A549 (cell line): Measurements from ENCODE around the gene ITIH3. TPM values are rescaled to one million over a fixed set of nuclear protein-coding genes. Genes with fewer than 3 reads are reported as not detected.

Experiments
- ATAC-seq, 2 experiments: fragments of 200-7000 bp in 1 of 2; fragments of >200 bp in 1 of 2; cut with Nextera tagmentation in 1 of 2; cut with Tn5 transposase in 1 of 2; 3 replicates each; pipeline versions ENCODE4 v1.8.0 to v1.9.1; 2018 to 2020; ENCODE audit warnings: mild to moderate bottlenecking in 1 of 2, moderate library complexity in 1 of 2
- CTCF ChIA-PET: fragments of 300-600 bp; sonication (Branson Sonifier 250); formaldehyde crosslinking; extraction: SDS; loops from one replicate; lab custom pipeline; 2021; ENCODE audit warnings: antibody characterized with exemption, inconsistent platforms; lab: Yijun Ruan, JAX
- POLR2A ChIA-PET: fragments of 350-600 bp; formaldehyde crosslinking; extraction: SDS; loops from one replicate; lab custom pipeline; 2021; ENCODE audit warnings: antibody characterized with exemption, inconsistent platforms; lab: Yijun Ruan, JAX
- DNase-seq, 2 experiments: peaks; one replicate each; pipeline versions ENCODE4 v3.0.0 to v3.0.0-alpha.2; 2011 to 2016; ENCODE audit warnings: low read depth in 1 of 2, low spot score in 1 of 2
- FAIRE-seq: peaks from 2 replicates; lab custom pipeline; 2011; peaks lifted over from hg19 to GRCh38; lab: Jason Lieb, UNC
- H3K27ac ChIP-seq, 2 experiments: fragments of >200 bp; sonication (Bioruptor Twin); formaldehyde crosslinking; 3 replicates each; pipeline ENCODE4 v1.5.1; 2016 to 2017
- H3K4me1 ChIP-seq: fragments of >200 bp; sonication (Bioruptor Twin); formaldehyde crosslinking; 3 replicates; pipeline ENCODE4 v1.6.1; 2016
- H3K4me2 ChIP-seq: fragments of >200 bp; sonication (Bioruptor Twin); formaldehyde crosslinking; 3 replicates; pipeline ENCODE4 v1.6.1; 2016
- H3K4me3 ChIP-seq: fragments of >200 bp; sonication (Bioruptor Twin); formaldehyde crosslinking; 3 replicates; pipeline ENCODE4 v1.5.1; 2016
- H3K9me3 ChIP-seq: fragments of >200 bp; sonication (Bioruptor Twin); formaldehyde crosslinking; 3 replicates; pipeline ENCODE4 v1.6.1; 2016
- BCL3 ChIP-seq: fragments of >200 bp; sonication (Bioruptor Twin); formaldehyde crosslinking; IDR thresholded peaks from 3 replicates; pipeline ENCODE4 v1.6.1; 2016
- BHLHE40 ChIP-seq: IDR thresholded peaks from 2 replicates; pipeline ENCODE4 v1.6.1; 2012; ENCODE audit warnings: low read depth, low read length, inconsistent platforms
- CBX2 ChIP-seq: fragments of 200-600 bp; sonication (generic); IDR thresholded peaks from 2 replicates; pipeline ENCODE4 v1.6.1; 2016; ENCODE audit warnings: low read depth, mild to moderate bottlenecking, borderline replicate concordance
- CEBPB ChIP-seq, 2 experiments: fragments of >200 bp in 1 of 2; sonication (Bioruptor Twin) in 1 of 2; formaldehyde crosslinking in 1 of 2; IDR thresholded peaks; 2 replicates each; pipeline ENCODE4 v1.6.1; 2012 to 2016
- CHD2 ChIP-seq: fragments of 150-350 bp; IDR thresholded peaks from 2 replicates; pipeline ENCODE4 v1.6.1; 2014; ENCODE audit warnings: low read length; ENCODE audit not compliant: partially characterized antibody
- CHD4 ChIP-seq: fragments of 200-600 bp; sonication (generic); IDR thresholded peaks from 2 replicates; pipeline ENCODE4 v1.6.1; 2016; ENCODE audit warnings: antibody characterized with exemption, mild to moderate bottlenecking, borderline replicate concordance
- EHF ChIP-seq: fragments of 250-450 bp; sonication (Bioruptor Pico); IDR thresholded peaks from 2 replicates; pipeline ENCODE4 v1.5.0; 2020; ENCODE audit warnings: mild to moderate bottlenecking
- EP300 ChIP-seq, 2 experiments: fragments of >200 bp; sonication (Bioruptor Twin); formaldehyde crosslinking; IDR thresholded peaks; 2 replicates in 1 of 2; 3 replicates in 1 of 2; pipeline ENCODE4 v1.6.1; 2016 to 2017
- ESRRA ChIP-seq: fragments of 150-350 bp; IDR thresholded peaks from 2 replicates; pipeline ENCODE4 v1.6.1; 2014; ENCODE audit warnings: mild to moderate bottlenecking, low read length, borderline replicate concordance
- FOSB ChIP-seq: fragments of 250-450 bp; sonication (Bioruptor Pico); IDR thresholded peaks from 2 replicates; pipeline ENCODE4 v1.5.0; 2020; ENCODE audit warnings: mild to moderate bottlenecking, moderate library complexity
- FOSL2 ChIP-seq, 2 experiments: fragments of 450-650 bp in 1 of 2; fragments of >200 bp in 1 of 2; sonication (Bioruptor Twin) in 1 of 2; formaldehyde crosslinking; IDR thresholded peaks; 2 replicates each; pipeline versions ENCODE4 v1.5.0 to v1.6.1; 2016 to 2020; ENCODE audit warnings: mild to moderate bottlenecking in 1 of 2, moderate library complexity in 1 of 2
- HDAC2 ChIP-seq: fragments of 200-600 bp; sonication (generic); IDR thresholded peaks from 2 replicates; pipeline ENCODE4 v1.6.1; 2016
- HMGXB4 ChIP-seq: fragments of 250-450 bp; sonication (Bioruptor Pico); IDR thresholded peaks from 2 replicates; pipeline ENCODE4 v1.5.0; 2021; ENCODE audit warnings: mild to moderate bottlenecking, moderate library complexity, borderline replicate concordance
- JUN ChIP-seq, 2 experiments: fragments of >200 bp; sonication (Bioruptor Twin); formaldehyde crosslinking; IDR thresholded peaks; 2 replicates in 1 of 2; 3 replicates in 1 of 2; pipeline ENCODE4 v1.6.1; 2016 to 2017
- JUNB ChIP-seq: fragments of >200 bp; sonication (Bioruptor Twin); formaldehyde crosslinking; IDR thresholded peaks from 2 replicates; pipeline ENCODE4 v1.6.1; 2016
- KDM1A ChIP-seq: fragments of 200-600 bp; sonication (generic); IDR thresholded peaks from 2 replicates; pipeline ENCODE4 v1.6.1; 2016; ENCODE audit warnings: low read depth, mild to moderate bottlenecking
- KDM5A ChIP-seq: fragments of 200-600 bp; sonication (generic); IDR thresholded peaks from 2 replicates; pipeline ENCODE4 v1.6.1; 2016; ENCODE audit warnings: antibody characterized with exemption, mild to moderate bottlenecking
- MAX ChIP-seq: IDR thresholded peaks from 2 replicates; pipeline ENCODE4 v1.6.1; 2012
- MAZ ChIP-seq: fragments of 150-350 bp; IDR thresholded peaks from 2 replicates; pipeline ENCODE4 v1.6.1; 2014; ENCODE audit warnings: antibody characterized with exemption, low read depth, low read length, borderline replicate concordance
- NFE2L2 ChIP-seq: fragments of 150-350 bp; conservative IDR thresholded peaks from 2 replicates; pipeline ENCODE4 v1.6.1; 2014; ENCODE audit warnings: low read length
- NPAS2 ChIP-seq: fragments of 250-450 bp; sonication (Bioruptor Pico); IDR thresholded peaks from 2 replicates; pipeline ENCODE4 v1.8.0; 2022; ENCODE audit warnings: mild to moderate bottlenecking, moderate library complexity, borderline replicate concordance
- PBX3 ChIP-seq: IDR thresholded peaks from 2 replicates; pipeline ENCODE4 v1.6.1; 2012
- PHF8 ChIP-seq: fragments of 200-600 bp; sonication (generic); IDR thresholded peaks from 2 replicates; pipeline ENCODE4 v1.6.1; 2016; ENCODE audit warnings: low read depth, mild to moderate bottlenecking, antibody characterized with exemption, moderate library complexity, borderline replicate concordance
- POLR2A ChIP-seq: IDR thresholded peaks from 2 replicates; pipeline ENCODE4 v1.6.1; 2012; ENCODE audit warnings: mild to moderate bottlenecking, low read length
- POLR2AphosphoS2 ChIP-seq: conservative IDR thresholded peaks from 2 replicates; pipeline ENCODE4 v1.6.1; 2012; ENCODE audit warnings: low read length, improper control_type of control experiment, inconsistent platforms
- RAD21 ChIP-seq, 2 experiments: fragments of >200 bp in 1 of 2; sonication (Bioruptor Twin) in 1 of 2; formaldehyde crosslinking in 1 of 2; IDR thresholded peaks in 1 of 2; conservative IDR thresholded peaks in 1 of 2; 2 replicates in 1 of 2; 3 replicates in 1 of 2; pipeline ENCODE4 v1.6.1; 2012 to 2018; ENCODE audit warnings: inconsistent platforms in 1 of 2
- RFX5 ChIP-seq: fragments of 450-650 bp; IDR thresholded peaks from 2 replicates; pipeline ENCODE4 v1.7.1; 2014; ENCODE audit warnings: antibody characterized with exemption, mild to moderate bottlenecking, moderate library complexity
- RNF2 ChIP-seq: fragments of 200-600 bp; sonication (generic); IDR thresholded peaks from 2 replicates; pipeline ENCODE4 v1.6.1; 2016; ENCODE audit warnings: low read depth, mild to moderate bottlenecking, antibody characterized with exemption, moderate library complexity, borderline replicate concordance
- SMC3 ChIP-seq: fragments of >200 bp; sonication (Bioruptor Twin); formaldehyde crosslinking; IDR thresholded peaks from 3 replicates; pipeline ENCODE4 v1.6.1; 2018; ENCODE audit warnings: inconsistent platforms
- TFCP2L1 ChIP-seq: fragments of 250-450 bp; sonication (Bioruptor Pico); IDR thresholded peaks from 2 replicates; pipeline ENCODE4 v1.5.0; 2021; ENCODE audit warnings: mild to moderate bottlenecking
- TP53 ChIP-seq: fragments of 250-450 bp; sonication (Bioruptor Pico); IDR thresholded peaks from 2 replicates; pipeline ENCODE4 v1.5.0; 2021; ENCODE audit warnings: mild to moderate bottlenecking, moderate library complexity
- ZC3H11A ChIP-seq: fragments of 450-650 bp; IDR thresholded peaks from 2 replicates; pipeline ENCODE4 v1.6.1; 2014; ENCODE audit warnings: antibody characterized with exemption, mild to moderate bottlenecking
- ZNF302 ChIP-seq: fragments of 250-450 bp; sonication (Bioruptor Pico); IDR thresholded peaks from 2 replicates; pipeline ENCODE4 v1.9.0; 2021; ENCODE audit warnings: inconsistent platforms, mild to moderate bottlenecking, moderate library complexity
- ZSCAN20 ChIP-seq: fragments of 250-450 bp; sonication (Bioruptor Pico); IDR thresholded peaks from 2 replicates; pipeline ENCODE4 v1.8.0; 2022; ENCODE audit warnings: mild to moderate bottlenecking, moderate library complexity
- WGBS: methylation state at CpG from one replicate; pipeline ENCODE4 v1.1.6; 2017; ENCODE audit errors: missing lambda C conversion rate; 5-methylcytosine and 5-hydroxymethylcytosine counted together
- polyA plus RNA-seq, 4 experiments: library from polyadenylated mRNA; depleted of rRNA in 3 of 4; stranded (reverse); fragments of >200 nt; fragmentation: RNase III in 1 of 4; extraction: RNeasy Plus Mini Kit Qiagen cat#74134 plus additional on column Dnase treatment in 1 of 4; gene quantifications; 2 replicates in 3 of 4; 3 replicates in 1 of 4; pipeline ENCODE4 v1.2.3, GENCODE V29; 2011 to 2017

ITIH3 gene
- polyA plus RNA-seq, 2 of the 4 experiments (the other 2 are of a cell fraction), result 0.09 TPM; not detected in 1

GRCh38 chr3:52847726-52848125 is 53.1 kb downstream of the ITIH3 start:
- CTCF ChIA-PET, result interaction anchor here (1.3 to 1.5 kb wide), 2 partner anchors 10 to 16 kb away, joined by 3 to 4 read pairs; no protein-coding TSS in a partner anchor

GRCh38 chr3:52848617-52849016 is 54.0 kb downstream of the ITIH3 start:
- WGBS, result 54% methylated on average over 3 of the region's 7 CpGs
- FAIRE-seq, result no peak
- H3K4me1 ChIP-seq, result no peaks in the 10 kb centered on the region
- H3K9me3 ChIP-seq, result no peaks in the 10 kb centered on the region
- ATAC-seq, result no peak; a peak in 1 of 6 replicates
- TF ChIP-seq FOSL2 (IDR thresholded peaks at IDR 0.05) (no peak), FOSL2 (CRISPR knock-in tag; IDR thresholded peaks at IDR 0.05) (no peak), POLR2A (no peak), KDM1A (no peak), JUNB (no peak)
- no peak overlapping the region for H3K4me2 ChIP-seq
- H3K27ac ChIP-seq, result no peak overlapping the region
- POLR2A ChIA-PET, result no interaction called here
- H3K4me3 ChIP-seq, result no peak overlapping the region
- DNase-seq, result peak in 1 of 2 experiments; percentile 9
- CTCF ChIA-PET, result interaction anchor here (0.8 to 1.5 kb wide), 6 partner anchors 9 to 266 kb away, joined by 3 to 4 read pairs (median 3); no protein-coding TSS in a partner anchor

More at GRCh38 chr3:52847726-52848125, 53.1 kb downstream of the ITIH3 start:
- Histone ChIP-seq H3K9me3 (no peaks in the 10 kb centered on the region), H3K27ac (no peak overlapping the region), H3K4me1 (no peaks in the 10 kb centered on the region), H3K4me2 (no peak overlapping the region), H3K4me3 (no peak overlapping the region)
- no peak for FAIRE-seq
- DNase-seq, result no peak
- no peak for ATAC-seq
- 88% methylated on average over 7 of the region's 7 CpGs for WGBS
- TF ChIP-seq EHF (CRISPR knock-in tag) (no peak), RFX5 (no peak), FOSL2 (IDR thresholded peaks at IDR 0.05) (no peak), FOSL2 (CRISPR knock-in tag; IDR thresholded peaks at IDR 0.05) (no peak), JUN (IDR thresholded peaks at IDR 0.05) (no peak), NFE2L2 (no peak), ZC3H11A (no peak), BHLHE40 (no peak), PHF8 (no peak), RAD21 (conservative IDR thresholded peaks at IDR 0.05 in 1 of 2, IDR thresholded peaks at IDR 0.05 in 1 of 2) (no peak), BCL3 (no peak), TFCP2L1 (CRISPR knock-in tag) (no peak), CBX2 (no peak), HDAC2 (no peak), HMGXB4 (no peak), CHD4 (no peak), CHD2 (no peak), FOSB (CRISPR knock-in tag) (no peak), NPAS2 (no peak)
- POLR2A ChIA-PET, result no interaction called here

- no peak for ATAC-seq
- Histone ChIP-seq H3K27ac (no peak overlapping the region), H3K4me1 (no peaks in the 10 kb centered on the region), H3K4me3 (no peak overlapping the region), H3K9me3 (no peaks in the 10 kb centered on the region), H3K4me2 (no peak overlapping the region)
- POLR2A ChIA-PET, result no interaction called here
- no peak for DNase-seq
- CTCF ChIA-PET, result interaction anchor here (1.0 to 2.1 kb wide), 6 partner anchors 11 to 347 kb away, joined by 3 to 6 read pairs (median 3); no protein-coding TSS in a partner anchor
- FAIRE-seq, result no peak
- 98% methylated on average over 5 of the region's 15 CpGs for WGBS
- no peak for TF ChIP-seq MAX
- TF ChIP-seq CEBPB (IDR thresholded peaks at IDR 0.05), result no peak
- no peak for TF ChIP-seq PBX3
- TF ChIP-seq RNF2, result no peak
- no peak for TF ChIP-seq KDM5A
- TF ChIP-seq TP53 (CRISPR knock-in tag), result no peak
- TF ChIP-seq JUNB, result no peak
- TF ChIP-seq KDM1A, result no peak
- no peak for TF ChIP-seq EP300 (IDR thresholded peaks at IDR 0.05)
- no peak for TF ChIP-seq ZNF302 (CRISPR knock-in tag)
- no peak for TF ChIP-seq POLR2AphosphoS2
- TF ChIP-seq ZC3H11A, result no peak
- no peak for TF ChIP-seq ESRRA
- no peak for TF ChIP-seq ZSCAN20 (CRISPR knock-in tag)
- TF ChIP-seq FOSL2 (IDR thresholded peaks at IDR 0.05), result no peak
- no peak for TF ChIP-seq FOSL2 (CRISPR knock-in tag; IDR thresholded peaks at IDR 0.05)
- TF ChIP-seq SMC3, result no peak
- no peak for TF ChIP-seq MAZ
These were observed 55.1 kb downstream of the ITIH3 start for GRCh38 chr3:52849656-52850055.
